Hippocampal formation (tissue), 2 donors: Measurements from ENCODE around the gene SERTAD1.
"Not testable (repeated sequence)": the region's sequence is repeated elsewhere in the genome, so short reads cannot be mapped to it uniquely, and the experiment has no call there.

Experiments used
- DNase-seq, 2 donors: peaks; one replicate each; lab custom pipeline; 2025; lab: John Stamatoyannopoulos, UW

The SERTAD1 gene

GRCh38 chr19:40421993-40422747 is 3.6 kb downstream of the SERTAD1 start:
- no peak for DNase-seq

- peak; percentile 87 to 89 for DNase-seq
These were observed 4.7 kb downstream of the SERTAD1 start for GRCh38 chr19:40420766-40421765.

- DNase-seq: no peak
These were observed 5.4 kb downstream of the SERTAD1 start for GRCh38 chr19:40420451-40420765.

- DNase-seq: no peak
These were observed 6.0 kb downstream of the SERTAD1 start for GRCh38 chr19:40419780-40420179.

- DNase-seq: no peak
These were observed 6.7 kb downstream of the SERTAD1 start for GRCh38 chr19:40419066-40419612.

- DNase-seq: no peak
These were observed 7.8 kb downstream of the SERTAD1 start for GRCh38 chr19:40418040-40418439.

GRCh38 chr19:40417643-40417981 is 8.2 kb downstream of the SERTAD1 start:
- no peak for DNase-seq

GRCh38 chr19:40416918-40417642 is 8.7 kb downstream of the SERTAD1 start:
- no peak for DNase-seq

- no peak for DNase-seq
These were observed 10.0 kb downstream of the SERTAD1 start for GRCh38 chr19:40415768-40416167.

GRCh38 chr19:40414542-40415535 is 11.0 kb downstream of the SERTAD1 start:
- no peak for DNase-seq

- DNase-seq: no peak
These were observed 12.4 kb downstream of the SERTAD1 start, which contains the start of gene PRX for GRCh38 chr19:40413291-40413845. Gene PRX (minus strand): TSS chr19:40413378. CDS start chr19:40407932, 5,446 bp downstream.

GRCh38 chr19:40412866-40413265 is 12.9 kb downstream of the SERTAD1 start:
- DNase-seq: no peak

GRCh38 chr19:40411958-40412499 is 13.8 kb downstream of the SERTAD1 start:
- no peak for DNase-seq

GRCh38 chr19:40411125-40411842 is 14.5 kb downstream of the SERTAD1 start:
- no peak for DNase-seq

GRCh38 chr19:40410030-40410389 is 15.8 kb downstream of the SERTAD1 start:
- DNase-seq: no peak

- DNase-seq: not testable (repeated sequence)
These were observed 17.2 kb downstream of the SERTAD1 start for GRCh38 chr19:40408598-40408925.

- DNase-seq: no peak
These were observed 17.8 kb downstream of the SERTAD1 start for GRCh38 chr19:40407714-40408597.

GRCh38 chr19:40403262-40403984 is 22.4 kb downstream of the SERTAD1 start:
- peak in 1 of 2 donors; percentile 44 for DNase-seq
